ENCODE data around the gene UPK3A. TPM values are rescaled to one million over a fixed set of nuclear protein-coding genes. Genes with fewer than 3 reads are reported as not detected.

UPK3A gene
- total RNA-seq, 1 experiment from 2014 or later: not detected

GRCh38 chr22:45253039-45253641 is 31.6 kb upstream of the UPK3A start:
- Histone ChIP-seq H3K4me1 (ENCODE audit: control insufficient read depth, insufficient read depth, low read length) (no peaks in the 10 kb centered on the region), H3K9me3 (ENCODE audit: control insufficient read depth, insufficient read depth, low read depth, low read length) (no peaks in the 10 kb centered on the region), H3K4me3 (ENCODE audit: low read depth in 2 of 2, low read length in 2 of 2) (no peak overlapping the region), H3K36me3 (ENCODE audit: control insufficient read depth, insufficient read depth, low read length) (no peaks in the 10 kb centered on the region), H3K27me3 (ENCODE audit: control insufficient read depth, insufficient read depth, low read length) (no peaks in the 10 kb centered on the region), H3K27ac (ENCODE audit: low read length) (no peak overlapping the region)
- TF ChIP-seq, protein P1, sequence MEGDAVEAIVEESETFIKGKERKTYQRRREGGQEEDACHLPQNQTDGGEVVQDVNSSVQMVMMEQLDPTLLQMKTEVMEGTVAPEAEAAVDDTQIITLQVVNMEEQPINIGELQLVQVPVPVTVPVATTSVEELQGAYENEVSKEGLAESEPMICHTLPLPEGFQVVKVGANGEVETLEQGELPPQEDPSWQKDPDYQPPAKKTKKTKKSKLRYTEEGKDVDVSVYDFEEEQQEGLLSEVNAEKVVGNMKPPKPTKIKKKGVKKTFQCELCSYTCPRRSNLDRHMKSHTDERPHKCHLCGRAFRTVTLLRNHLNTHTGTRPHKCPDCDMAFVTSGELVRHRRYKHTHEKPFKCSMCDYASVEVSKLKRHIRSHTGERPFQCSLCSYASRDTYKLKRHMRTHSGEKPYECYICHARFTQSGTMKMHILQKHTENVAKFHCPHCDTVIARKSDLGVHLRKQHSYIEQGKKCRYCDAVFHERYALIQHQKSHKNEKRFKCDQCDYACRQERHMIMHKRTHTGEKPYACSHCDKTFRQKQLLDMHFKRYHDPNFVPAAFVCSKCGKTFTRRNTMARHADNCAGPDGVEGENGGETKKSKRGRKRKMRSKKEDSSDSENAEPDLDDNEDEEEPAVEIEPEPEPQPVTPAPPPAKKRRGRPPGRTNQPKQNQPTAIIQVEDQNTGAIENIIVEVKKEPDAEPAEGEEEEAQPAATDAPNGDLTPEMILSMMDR (IDR thresholded peaks at IDR 0.05): no peak
- TF ChIP-seq, protein P2, sequence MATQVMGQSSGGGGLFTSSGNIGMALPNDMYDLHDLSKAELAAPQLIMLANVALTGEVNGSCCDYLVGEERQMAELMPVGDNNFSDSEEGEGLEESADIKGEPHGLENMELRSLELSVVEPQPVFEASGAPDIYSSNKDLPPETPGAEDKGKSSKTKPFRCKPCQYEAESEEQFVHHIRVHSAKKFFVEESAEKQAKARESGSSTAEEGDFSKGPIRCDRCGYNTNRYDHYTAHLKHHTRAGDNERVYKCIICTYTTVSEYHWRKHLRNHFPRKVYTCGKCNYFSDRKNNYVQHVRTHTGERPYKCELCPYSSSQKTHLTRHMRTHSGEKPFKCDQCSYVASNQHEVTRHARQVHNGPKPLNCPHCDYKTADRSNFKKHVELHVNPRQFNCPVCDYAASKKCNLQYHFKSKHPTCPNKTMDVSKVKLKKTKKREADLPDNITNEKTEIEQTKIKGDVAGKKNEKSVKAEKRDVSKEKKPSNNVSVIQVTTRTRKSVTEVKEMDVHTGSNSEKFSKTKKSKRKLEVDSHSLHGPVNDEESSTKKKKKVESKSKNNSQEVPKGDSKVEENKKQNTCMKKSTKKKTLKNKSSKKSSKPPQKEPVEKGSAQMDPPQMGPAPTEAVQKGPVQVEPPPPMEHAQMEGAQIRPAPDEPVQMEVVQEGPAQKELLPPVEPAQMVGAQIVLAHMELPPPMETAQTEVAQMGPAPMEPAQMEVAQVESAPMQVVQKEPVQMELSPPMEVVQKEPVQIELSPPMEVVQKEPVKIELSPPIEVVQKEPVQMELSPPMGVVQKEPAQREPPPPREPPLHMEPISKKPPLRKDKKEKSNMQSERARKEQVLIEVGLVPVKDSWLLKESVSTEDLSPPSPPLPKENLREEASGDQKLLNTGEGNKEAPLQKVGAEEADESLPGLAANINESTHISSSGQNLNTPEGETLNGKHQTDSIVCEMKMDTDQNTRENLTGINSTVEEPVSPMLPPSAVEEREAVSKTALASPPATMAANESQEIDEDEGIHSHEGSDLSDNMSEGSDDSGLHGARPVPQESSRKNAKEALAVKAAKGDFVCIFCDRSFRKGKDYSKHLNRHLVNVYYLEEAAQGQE (IDR thresholded peaks at IDR 0.05; ENCODE audit: insufficient read depth in 1 of 2, low read depth in 2 of 2, low read length in 1 of 2): no peak
- no peak for TF ChIP-seq TCF7L2 (IDR thresholded peaks at IDR 0.05; ENCODE audit: low read depth, low read length)
- TF ChIP-seq SIN3A (IDR thresholded peaks at IDR 0.05; ENCODE audit: borderline replicate concordance, insufficient read depth, low read depth, low read length): no peak
- in situ Hi-C loops (cut with HindIII; ENCODE audit: low pct_unique_long_range_greater_than_20kb, low sequenced_read_pairs) (no loop called here), intact Hi-C loops (cut with micrococcal nuclease; ENCODE audit: unreplicated experiment) (no loop called here)
- no TSS peak for BruUV-seq (replicated peaks)
- ChIA-PET POLR2A (interaction anchor here (0.6 to 0.7 kb wide), 3 partner anchors 9 to 310 kb away, joined by 3 to 11 read pairs (median 3); no protein-coding TSS in a partner anchor), CTCF (no interaction called here)
- no peak for DNase-seq (ENCODE audit: low read depth, low spot score)
- ATAC-seq: no peak

DNA sequence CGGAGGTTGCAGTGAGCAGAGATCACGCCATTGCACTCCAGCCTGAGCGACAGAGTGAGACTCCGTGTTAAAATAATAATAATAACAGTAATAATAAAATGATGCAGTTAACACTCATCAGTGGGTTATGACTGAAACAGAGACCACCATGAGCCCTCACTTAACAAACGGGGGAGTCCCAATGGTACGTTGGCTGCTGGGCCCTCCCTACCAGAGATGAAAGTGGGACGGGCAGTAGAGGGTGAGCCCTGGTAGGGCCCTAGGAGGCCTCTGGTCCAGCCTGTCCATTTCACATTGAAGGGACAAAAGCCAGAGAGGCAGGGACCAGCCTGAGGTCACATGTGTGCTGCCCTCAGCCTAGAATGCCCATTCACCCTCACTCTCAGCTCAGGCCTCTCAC is 30.4 kb upstream of the UPK3A start:
- TF ChIP-seq POLR2AphosphoS5 (IDR thresholded peaks at IDR 0.05; ENCODE audit: low read depth, low read length): no peak
- TF ChIP-seq, protein P2 (IDR thresholded peaks at IDR 0.05; ENCODE audit: insufficient read depth in 1 of 2, low read depth in 2 of 2, low read length in 1 of 2): no peak
- no peak for TF ChIP-seq SIN3A (IDR thresholded peaks at IDR 0.05; ENCODE audit: borderline replicate concordance, insufficient read depth, low read depth, low read length)
- ChIA-PET POLR2A (no interaction called here), CTCF (no interaction called here)
- ATAC-seq: no peak
- no peak for DNase-seq (ENCODE audit: low read depth, low spot score)
- Histone ChIP-seq H3K36me3 (ENCODE audit: control insufficient read depth, insufficient read depth, low read length) (no peaks in the 10 kb centered on the region), H3K4me3 (ENCODE audit: low read depth in 2 of 2, low read length in 2 of 2) (no peak overlapping the region), H3K4me1 (ENCODE audit: control insufficient read depth, insufficient read depth, low read length) (no peaks in the 10 kb centered on the region), H3K27ac (ENCODE audit: low read length) (no peak overlapping the region), H3K9me3 (ENCODE audit: control insufficient read depth, insufficient read depth, low read depth, low read length) (no peaks in the 10 kb centered on the region), H3K27me3 (ENCODE audit: control insufficient read depth, insufficient read depth, low read length) (no peaks in the 10 kb centered on the region)
- intact Hi-C loops (cut with micrococcal nuclease; ENCODE audit: unreplicated experiment): no loop called here
- in situ Hi-C loops (cut with HindIII; ENCODE audit: low pct_unique_long_range_greater_than_20kb, low sequenced_read_pairs): no loop called here
- BruUV-seq (replicated peaks): no TSS peak
